ENCODE measurements around the gene HNRNPUL1.

DNA sequence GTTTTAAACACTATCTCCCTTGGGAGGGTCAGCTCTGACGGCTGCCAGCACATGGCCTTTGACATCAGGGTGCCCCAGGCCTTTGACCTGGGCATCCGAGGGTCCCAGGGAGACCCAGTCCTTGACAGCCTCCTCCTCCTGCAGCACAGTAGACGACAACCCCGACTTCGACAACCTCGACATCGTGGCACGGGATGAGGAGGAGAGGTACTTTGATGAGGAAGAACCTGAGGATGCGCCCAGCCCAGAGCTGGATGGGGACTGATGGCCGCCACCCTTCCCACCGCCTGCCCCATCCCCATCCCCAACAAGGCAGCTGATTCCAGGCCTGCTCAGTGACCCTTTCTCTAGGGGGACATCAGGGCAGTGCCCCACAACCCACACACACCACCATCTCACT, 58.3 kb downstream of the HNRNPUL1 start:
- TF ChIP-seq, protein P1, sequence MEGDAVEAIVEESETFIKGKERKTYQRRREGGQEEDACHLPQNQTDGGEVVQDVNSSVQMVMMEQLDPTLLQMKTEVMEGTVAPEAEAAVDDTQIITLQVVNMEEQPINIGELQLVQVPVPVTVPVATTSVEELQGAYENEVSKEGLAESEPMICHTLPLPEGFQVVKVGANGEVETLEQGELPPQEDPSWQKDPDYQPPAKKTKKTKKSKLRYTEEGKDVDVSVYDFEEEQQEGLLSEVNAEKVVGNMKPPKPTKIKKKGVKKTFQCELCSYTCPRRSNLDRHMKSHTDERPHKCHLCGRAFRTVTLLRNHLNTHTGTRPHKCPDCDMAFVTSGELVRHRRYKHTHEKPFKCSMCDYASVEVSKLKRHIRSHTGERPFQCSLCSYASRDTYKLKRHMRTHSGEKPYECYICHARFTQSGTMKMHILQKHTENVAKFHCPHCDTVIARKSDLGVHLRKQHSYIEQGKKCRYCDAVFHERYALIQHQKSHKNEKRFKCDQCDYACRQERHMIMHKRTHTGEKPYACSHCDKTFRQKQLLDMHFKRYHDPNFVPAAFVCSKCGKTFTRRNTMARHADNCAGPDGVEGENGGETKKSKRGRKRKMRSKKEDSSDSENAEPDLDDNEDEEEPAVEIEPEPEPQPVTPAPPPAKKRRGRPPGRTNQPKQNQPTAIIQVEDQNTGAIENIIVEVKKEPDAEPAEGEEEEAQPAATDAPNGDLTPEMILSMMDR (IDR thresholded peaks at IDR 0.05; ENCODE audit: control extremely low read depth in 1 of 3, insufficient read depth in 1 of 3, low read depth in 1 of 3, low read length in 3 of 3) = no peak
- TF ChIP-seq EP300 (IDR thresholded peaks at IDR 0.05; ENCODE audit: borderline replicate concordance in 1 of 2, low read depth in 2 of 2, low read length in 2 of 2) (no peak), SRF (IDR thresholded peaks at IDR 0.05; ENCODE audit: low read depth, low read length) (no peak), CEBPB (IDR thresholded peaks at IDR 0.05; ENCODE audit: low read depth, low read length) (no peak), POLR2A (IDR thresholded peaks at IDR 0.05; ENCODE audit: control extremely low read depth in 1 of 2, low read depth in 2 of 2, low read length in 2 of 2) (no peak), RAD21 (IDR thresholded peaks at IDR 0.05 in 1 of 2, conservative IDR thresholded peaks at IDR 0.05 in 1 of 2; ENCODE audit: low read depth in 2 of 2, low read length in 2 of 2) (no peak), TCF12 (IDR thresholded peaks at IDR 0.05; ENCODE audit: low read depth, low read length) (no peak), SAP30 (IDR thresholded peaks at IDR 0.05; ENCODE audit: insufficient read depth, insufficient replicate concordance, low read length) (no peak), EZH2 (IDR thresholded peaks at IDR 0.05; ENCODE audit: low read depth, low read length, severe bottlenecking) (no peak)
